GM23248 (cell line): ENCODE results near the gene OR6B3.

Experiments
- EZH2 ChIP-seq: fragments of 200-600 bp; sonication (generic); IDR thresholded peaks from 2 replicates; pipeline ENCODE4 v1.6.1; 2018; ENCODE audit warnings: antibody characterized with exemption, mild to moderate bottlenecking; ENCODE audit not compliant: insufficient read depth, poor library complexity, severe bottlenecking
- EZH2phosphoT487 ChIP-seq: fragments of 200-600 bp; sonication (generic); IDR thresholded peaks from 2 replicates; pipeline ENCODE4 v1.6.1; 2018; ENCODE audit warnings: antibody characterized with exemption, moderate library complexity, mild to moderate bottlenecking, low read depth; ENCODE audit not compliant: insufficient read depth

DNA sequence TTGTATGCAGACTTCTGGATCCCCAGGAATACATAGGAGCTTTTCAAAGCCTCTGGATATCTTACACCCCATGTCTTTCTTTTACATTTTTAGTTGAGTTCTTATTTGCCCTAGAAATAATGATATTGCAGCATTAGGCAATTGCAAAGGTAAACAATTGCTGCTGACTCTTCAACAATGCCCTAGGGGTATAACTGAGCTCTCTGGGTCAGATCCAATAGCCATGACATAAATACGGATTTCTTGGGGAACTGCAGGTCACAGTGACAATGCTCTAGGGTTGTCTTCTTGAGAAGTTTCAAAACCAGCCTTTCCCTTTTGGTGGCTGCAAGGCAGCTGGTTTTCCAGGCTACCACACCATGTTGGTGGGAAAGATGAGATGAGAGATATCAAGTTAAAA lies 16.5 kb upstream of the OR6B3 start:
- TF ChIP-seq EZH2 (no peak), EZH2phosphoT487 (no peak)
